AG04450 (cell line): Measurements from ENCODE around the gene WDR74. TPM values are rescaled to one million over a fixed set of nuclear protein-coding genes. Genes with fewer than 3 reads are reported as not detected.

Experiments
- CTCF ChIA-PET: fragments of 300-600, 350-600 bp; formaldehyde crosslinking; extraction: SDS; loops from one replicate; lab custom pipeline; 2022; ENCODE audit warnings: antibody characterized with exemption, inconsistent platforms; lab: Charles Lee
- POLR2A ChIA-PET: fragments of 350-600 bp; formaldehyde crosslinking; extraction: SDS; loops from one replicate; lab custom pipeline; 2021; ENCODE audit warnings: antibody characterized with exemption, inconsistent platforms; lab: Yijun Ruan, JAX
- DNase-seq: peaks from one replicate; pipeline ENCODE4 v3.0.0-alpha.2; 2011; ENCODE audit warnings: low read depth, low spot score
- H3K27ac ChIP-seq: one replicate; pipeline ENCODE4 v1.5.1; 2012; ENCODE audit warnings: low read depth, low read length, control low read depth
- H3K27me3 ChIP-seq: one replicate; pipeline ENCODE4 v1.6.0; 2012; ENCODE audit warnings: low read length; ENCODE audit not compliant: control insufficient read depth, insufficient read depth
- H3K4me3 ChIP-seq: 2 replicates; pipeline ENCODE4 v1.5.1; 2011; ENCODE audit warnings: mild to moderate bottlenecking, low read depth, low read length, control low read depth
- H3K9me3 ChIP-seq: 2 replicates; pipeline ENCODE4 v1.5.1; 2012; ENCODE audit warnings: low read length; ENCODE audit not compliant: control insufficient read depth, insufficient read depth
- CTCF ChIP-seq: IDR thresholded peaks from 2 replicates; pipeline ENCODE4 v1.5.1; 2011; ENCODE audit warnings: low read depth, low read length, control low read depth, inconsistent platforms
- polyA plus RNA-seq: library from polyadenylated mRNA; depleted of rRNA; stranded (reverse); fragments of >200 nt; gene quantifications from 2 replicates; pipeline ENCODE4 v1.2.3, GENCODE V29; 2011

WDR74 gene
- polyA plus RNA-seq, 1 experiment = 18.0 TPM

DNA sequence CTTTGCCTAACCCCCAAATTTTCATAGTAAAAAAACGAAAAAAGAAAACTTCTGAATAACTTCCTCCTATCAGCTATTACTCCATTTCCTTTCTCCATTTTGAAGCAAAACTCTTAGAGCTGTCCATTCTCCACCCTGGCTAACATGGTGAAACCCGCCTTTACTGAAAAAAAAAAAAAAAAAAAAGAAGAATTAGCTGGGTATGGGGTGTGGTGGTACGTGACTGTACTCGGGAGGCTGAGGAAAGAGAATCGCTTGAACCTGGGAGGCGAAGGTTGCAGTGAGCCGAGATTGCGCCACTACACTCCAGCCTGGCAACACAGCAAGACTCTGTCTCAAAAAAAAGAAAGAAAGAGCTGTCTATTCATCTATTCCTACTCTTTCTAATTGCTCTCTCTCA is 22.8 kb downstream of the WDR74 start:
- ChIA-PET POLR2A (interaction anchor here (0.7 to 1.3 kb wide), 3 partner anchors 12 to 29 kb away, joined by 3 to 6 read pairs (median 5); partner anchors contain the start of gene STX5), CTCF (interaction anchor here (1.4 to 2.8 kb wide), 2 partner anchors 30 to 68 kb away, joined by 4 to 13 read pairs; partner anchors contain the start of gene TMEM179B)
- H3K27me3 ChIP-seq = no peaks in the 10 kb centered on the region
- no peak for DNase-seq
- no peaks in the 10 kb centered on the region for H3K9me3 ChIP-seq
- no peak for TF ChIP-seq CTCF
- H3K4me3 ChIP-seq = no peak overlapping the region
- no peak overlapping the region for H3K27ac ChIP-seq

GRCh38 chr11:62811659-62812058 is 27.7 kb downstream of the WDR74 start:
- POLR2A ChIA-PET = interaction anchor here (0.5 to 0.7 kb wide), 2 partner anchors 18 to 44 kb away, joined by 3 to 6 read pairs; no protein-coding TSS in a partner anchor
- CTCF ChIA-PET = interaction anchor here (0.7 to 1.1 kb wide), 2 partner anchors 25 to 903 kb away, joined by 4 to 5 read pairs; no protein-coding TSS in a partner anchor

GRCh38 chr11:62810748-62811147 is 28.6 kb downstream of the WDR74 start:
- ChIA-PET CTCF (no interaction called here), POLR2A (interaction anchor here (1.0 kb wide), 1 partner anchor 21 kb away, joined by 8 read pairs; the partner anchor contains the start of gene STX5)
- H3K27ac ChIP-seq = no peak overlapping the region

More at GRCh38 chr11:62811659-62812058, 27.7 kb downstream of the WDR74 start:
- no peak for TF ChIP-seq CTCF
- Histone ChIP-seq H3K4me3 (no peak overlapping the region), H3K27me3 (no peaks in the 10 kb centered on the region), H3K27ac (no peak overlapping the region), H3K9me3 (no peaks in the 10 kb centered on the region)
- DNase-seq = no peak

DNA sequence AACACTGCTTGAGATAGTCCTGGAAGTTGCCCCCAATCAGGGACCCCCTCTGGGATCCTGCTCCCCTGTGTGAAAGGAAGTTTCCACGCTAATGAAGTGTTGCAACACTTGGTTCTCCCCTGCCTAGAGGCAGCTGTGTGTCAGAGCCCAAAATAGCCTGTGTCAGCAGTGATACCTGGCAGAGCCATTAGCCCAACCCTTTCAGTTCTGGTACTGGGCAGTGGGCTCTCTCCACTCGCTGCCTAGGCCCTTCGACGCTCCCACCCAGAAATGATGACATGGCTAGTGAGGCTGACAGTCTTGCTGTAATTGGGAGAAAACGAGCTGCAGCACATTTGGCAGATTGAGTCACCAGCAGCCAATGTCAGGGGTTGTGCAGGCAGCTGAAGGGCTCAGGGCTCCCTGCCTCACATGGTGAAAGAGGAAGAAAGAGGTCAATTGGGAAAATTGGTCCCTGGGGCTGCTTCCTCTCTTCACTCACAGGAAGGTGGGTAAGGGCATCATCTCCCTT is 32.7 kb downstream of the WDR74 start:
- TF ChIP-seq CTCF = no peak
- H3K27me3 ChIP-seq = no peaks in the 10 kb centered on the region
- ChIA-PET CTCF (interaction anchor here (0.6 to 1.8 kb wide), 4 partner anchors 9 to 34 kb away, joined by 4 to 9 read pairs (median 5); no protein-coding TSS in a partner anchor), POLR2A (interaction anchor here (0.5 to 3.6 kb wide), 9 partner anchors 12 to 79 kb away, joined by 3 to 33 read pairs (median 4); partner anchors contain the start of genes HNRNPUL2, STX5, TEX54 and TMEM179B)
- H3K4me3 ChIP-seq = no peak overlapping the region
- DNase-seq = no peak
- peak overlapping the region; percentile 61 for H3K27ac ChIP-seq
- no peaks in the 10 kb centered on the region for H3K9me3 ChIP-seq

More at GRCh38 chr11:62810748-62811147, 28.6 kb downstream of the WDR74 start:
- Histone ChIP-seq H3K9me3 (no peaks in the 10 kb centered on the region), H3K27me3 (no peaks in the 10 kb centered on the region), H3K4me3 (no peak overlapping the region)
- TF ChIP-seq CTCF = no peak
- no peak for DNase-seq

GRCh38 chr11:62805961-62806441 is 33.4 kb downstream of the WDR74 start:
- CTCF ChIA-PET = interaction anchor here (0.5 to 1.3 kb wide), 5 partner anchors 9 to 78 kb away, joined by 3 to 9 read pairs (median 4); no protein-coding TSS in a partner anchor
- H3K27me3 ChIP-seq = no peaks in the 10 kb centered on the region
- no peak for DNase-seq
- POLR2A ChIA-PET = interaction anchor here (0.5 to 3.6 kb wide), 11 partner anchors 9 to 117 kb away, joined by 3 to 33 read pairs (median 4); partner anchors contain the start of genes HNRNPUL2, STX5, TEX54 and TMEM179B
- H3K9me3 ChIP-seq = no peaks in the 10 kb centered on the region
- peak overlapping the region; percentile 96 for H3K4me3 ChIP-seq
- no peak for TF ChIP-seq CTCF
- no peak overlapping the region for H3K27ac ChIP-seq
